SK-N-SH treated with all-trans-retinoic acid at 6 μM for 48 hours (cell line): ENCODE measurements around the gene LANCL1.

Source experiments
- ATAC-seq: fragments of 200-7000 bp; cut with Tn5 transposase; 3 replicates; pipeline ENCODE4 v1.9.1; 2020; ENCODE audit warnings: mild to moderate bottlenecking, moderate library complexity
- BACH2 ChIP-seq: fragments of 250-450 bp; sonication (Bioruptor Pico); IDR thresholded peaks from 2 replicates; pipeline ENCODE4 v1.9.0; 2021; ENCODE audit warnings: mild to moderate bottlenecking, borderline replicate concordance
- CSDC2 ChIP-seq: fragments of 250-450 bp; sonication (Bioruptor Pico); IDR thresholded peaks from 2 replicates; pipeline ENCODE4 v1.5.0; 2020; ENCODE audit warnings: mild to moderate bottlenecking, moderate library complexity
- ESRRG ChIP-seq: fragments of 250-450 bp; sonication (Bioruptor Pico); IDR thresholded peaks from 2 replicates; pipeline ENCODE4 v1.6.1; 2021; ENCODE audit warnings: mild to moderate bottlenecking
- GLIS3 ChIP-seq: fragments of 250-450 bp; sonication (Bioruptor Pico); IDR thresholded peaks from 2 replicates; pipeline ENCODE4 v1.5.0; 2020; ENCODE audit warnings: mild to moderate bottlenecking, moderate library complexity
- OSR1 ChIP-seq: fragments of 250-450 bp; sonication (Bioruptor Pico); IDR thresholded peaks from 2 replicates; pipeline ENCODE4 v1.8.0; 2022; ENCODE audit warnings: moderate library complexity, mild to moderate bottlenecking, inconsistent platforms
- PATZ1 ChIP-seq: fragments of 250-450 bp; sonication (Bioruptor Pico); IDR thresholded peaks from 2 replicates; pipeline ENCODE4 v1.8.0; 2020; ENCODE audit warnings: mild to moderate bottlenecking, moderate library complexity, borderline replicate concordance
- SNAI2 ChIP-seq: fragments of 250-450 bp; sonication (Bioruptor Pico); IDR thresholded peaks from 2 replicates; pipeline ENCODE4 v1.5.0; 2020; ENCODE audit warnings: mild to moderate bottlenecking, moderate library complexity
- ZC3H10 ChIP-seq: fragments of 250-450 bp; sonication (Bioruptor Pico); IDR thresholded peaks from 2 replicates; pipeline ENCODE4 v1.5.1; 2021; ENCODE audit warnings: mild to moderate bottlenecking, moderate library complexity
- ZNF70 ChIP-seq: fragments of 450-650 bp; formaldehyde crosslinking; IDR thresholded peaks from 2 replicates; pipeline ENCODE4 v1.5.0; 2020; ENCODE audit warnings: mild to moderate bottlenecking, moderate library complexity
- TF ChIP-seq, protein P1 (sequence below): fragments of 250-450 bp; sonication (Bioruptor Pico); IDR thresholded peaks from 2 replicates; pipeline ENCODE4 v1.8.0; 2021; ENCODE audit warnings: low read depth, mild to moderate bottlenecking, moderate library complexity, borderline replicate concordance

LANCL1 gene

DNA sequence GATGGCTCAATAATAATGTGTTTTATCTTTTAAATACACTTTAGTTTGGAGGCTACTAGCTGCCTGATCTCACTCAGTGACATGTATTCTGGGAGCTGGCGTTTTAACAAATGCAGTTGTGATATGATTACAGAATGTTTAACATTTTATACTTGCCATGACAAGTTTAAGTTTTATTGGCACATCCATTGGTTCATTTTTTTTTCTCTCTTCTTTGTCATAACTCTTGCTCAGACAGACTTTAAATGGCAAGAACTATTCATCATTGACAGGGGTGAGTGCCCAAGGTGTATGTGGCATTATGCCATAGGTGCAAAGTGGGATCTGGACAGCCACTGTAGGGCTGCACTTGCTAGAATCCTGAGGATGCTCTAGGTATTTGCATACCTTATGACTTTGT is 89.5 kb downstream of the LANCL1 start:
- no peak for ATAC-seq
- TF ChIP-seq ESRRG (CRISPR knock-in tag) (no peak), PATZ1 (CRISPR knock-in tag) (no peak), SNAI2 (no peak), BACH2 (CRISPR knock-in tag) (no peak), GLIS3 (CRISPR knock-in tag) (no peak), OSR1 (CRISPR knock-in tag) (no peak), ZC3H10 (CRISPR knock-in tag) (no peak), CSDC2 (no peak), ZNF70 (CRISPR knock-in tag) (no peak)
- TF ChIP-seq, protein P1, sequence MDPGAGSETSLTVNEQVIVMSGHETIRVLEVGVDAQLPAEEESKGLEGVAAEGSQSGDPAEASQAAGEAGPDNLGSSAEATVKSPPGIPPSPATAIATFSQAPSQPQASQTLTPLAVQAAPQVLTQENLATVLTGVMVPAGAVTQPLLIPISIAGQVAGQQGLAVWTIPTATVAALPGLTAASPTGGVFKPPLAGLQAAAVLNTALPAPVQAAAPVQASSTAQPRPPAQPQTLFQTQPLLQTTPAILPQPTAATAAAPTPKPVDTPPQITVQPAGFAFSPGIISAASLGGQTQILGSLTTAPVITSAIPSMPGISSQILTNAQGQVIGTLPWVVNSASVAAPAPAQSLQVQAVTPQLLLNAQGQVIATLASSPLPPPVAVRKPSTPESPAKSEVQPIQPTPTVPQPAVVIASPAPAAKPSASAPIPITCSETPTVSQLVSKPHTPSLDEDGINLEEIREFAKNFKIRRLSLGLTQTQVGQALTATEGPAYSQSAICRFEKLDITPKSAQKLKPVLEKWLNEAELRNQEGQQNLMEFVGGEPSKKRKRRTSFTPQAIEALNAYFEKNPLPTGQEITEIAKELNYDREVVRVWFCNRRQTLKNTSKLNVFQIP (CRISPR knock-in tag): no peak
